Amygdala (tissue), 56 donors: ENCODE measurements around the gene ARHGAP5.

Source experiments
- DNase-seq, 56 donors: peaks; one replicate each; lab custom pipeline; 2025; lab: John Stamatoyannopoulos, UW

The ARHGAP5 gene

GRCh38 chr14:32205984-32206383 lies 128.9 kb downstream of the ARHGAP5 start:
- DNase-seq, result no peak

- DNase-seq, result no peak
Measured at GRCh38 chr14:32206552-32206951, 129.4 kb downstream of the ARHGAP5 start.

DNA sequence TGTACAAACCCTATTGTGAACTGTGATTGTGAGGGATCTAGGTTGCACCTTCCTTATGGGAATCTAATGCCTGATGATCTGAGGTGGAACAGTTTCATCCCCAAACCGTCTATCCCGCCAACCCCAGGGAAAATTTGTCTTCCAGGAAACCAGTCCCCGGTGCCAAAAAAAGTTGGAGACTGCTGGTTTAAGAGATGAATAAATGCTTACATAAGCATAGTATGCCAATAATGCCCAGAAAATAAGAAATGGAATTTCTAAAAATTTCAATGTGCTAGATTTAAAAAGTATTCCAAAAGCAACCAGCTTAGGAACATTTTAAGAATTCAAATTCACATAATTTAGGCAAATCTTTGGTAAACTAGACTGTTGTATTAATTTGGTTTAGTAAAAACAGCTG lies 131.4 kb downstream of the ARHGAP5 start:
- no peak for DNase-seq
